ENCODE results near the gene TRANK1.

The TRANK1 gene

DNA sequence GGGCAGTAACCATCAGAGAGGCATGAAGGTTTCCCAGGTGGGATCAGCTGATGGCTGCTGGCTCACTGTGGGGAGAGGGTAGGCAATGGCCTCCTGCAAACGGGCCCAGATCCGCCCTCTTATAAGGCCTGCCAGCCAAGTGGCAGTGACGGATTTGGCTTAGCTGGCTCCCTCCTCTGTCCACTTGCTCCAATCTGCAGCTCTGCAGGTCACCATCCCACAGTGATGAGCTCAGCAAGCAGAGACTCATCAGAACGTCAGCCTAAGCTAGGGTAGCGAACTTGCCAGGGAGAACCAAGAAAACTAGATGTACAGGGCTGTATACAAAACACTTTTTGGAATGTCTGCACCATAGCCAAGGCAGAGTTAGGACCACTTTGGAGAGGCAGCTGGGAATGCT lies 117.7 kb downstream of the TRANK1 start:
- Histone ChIP-seq H3K9ac (ENCODE audit: low read length) (no peak overlapping the region), H3K27ac (ENCODE audit: low read depth, low read length) (no peak overlapping the region), H3K36me3 (ENCODE audit: low read length) (no peaks in the 10 kb centered on the region), H2AFZ (ENCODE audit: low read depth, low read length, severe bottlenecking) (no peak overlapping the region), H3K4me2 (ENCODE audit: low read depth, low read length, poor library complexity, severe bottlenecking) (no peak overlapping the region), H3K27me3 (ENCODE audit: low read length) (no peaks in the 10 kb centered on the region), H3K9me3 (ENCODE audit: insufficient read depth, low read length) (no peaks in the 10 kb centered on the region), H3K79me2 (ENCODE audit: insufficient read depth, low read length) (no peaks in the 10 kb centered on the region), H3K9me2 (replicated peaks; ENCODE audit: insufficient read depth, low read length) (no peaks in the 10 kb centered on the region), H4K20me1 (ENCODE audit: low read depth, low read length) (no peaks in the 10 kb centered on the region), H3K4me3 (ENCODE audit: insufficient read depth, low read length, poor library complexity, severe bottlenecking) (no peak overlapping the region), H3F3A (ENCODE audit: insufficient read depth) (no peaks in the 10 kb centered on the region)
- no peak for TF ChIP-seq EZH2phosphoT487 (conservative IDR thresholded peaks at IDR 0.05; ENCODE audit: low read length)
- TF ChIP-seq, protein P1, sequence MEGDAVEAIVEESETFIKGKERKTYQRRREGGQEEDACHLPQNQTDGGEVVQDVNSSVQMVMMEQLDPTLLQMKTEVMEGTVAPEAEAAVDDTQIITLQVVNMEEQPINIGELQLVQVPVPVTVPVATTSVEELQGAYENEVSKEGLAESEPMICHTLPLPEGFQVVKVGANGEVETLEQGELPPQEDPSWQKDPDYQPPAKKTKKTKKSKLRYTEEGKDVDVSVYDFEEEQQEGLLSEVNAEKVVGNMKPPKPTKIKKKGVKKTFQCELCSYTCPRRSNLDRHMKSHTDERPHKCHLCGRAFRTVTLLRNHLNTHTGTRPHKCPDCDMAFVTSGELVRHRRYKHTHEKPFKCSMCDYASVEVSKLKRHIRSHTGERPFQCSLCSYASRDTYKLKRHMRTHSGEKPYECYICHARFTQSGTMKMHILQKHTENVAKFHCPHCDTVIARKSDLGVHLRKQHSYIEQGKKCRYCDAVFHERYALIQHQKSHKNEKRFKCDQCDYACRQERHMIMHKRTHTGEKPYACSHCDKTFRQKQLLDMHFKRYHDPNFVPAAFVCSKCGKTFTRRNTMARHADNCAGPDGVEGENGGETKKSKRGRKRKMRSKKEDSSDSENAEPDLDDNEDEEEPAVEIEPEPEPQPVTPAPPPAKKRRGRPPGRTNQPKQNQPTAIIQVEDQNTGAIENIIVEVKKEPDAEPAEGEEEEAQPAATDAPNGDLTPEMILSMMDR (IDR thresholded peaks at IDR 0.05; ENCODE audit: insufficient read depth, low read length, poor library complexity, severe bottlenecking): no peak

- no peaks in the 10 kb centered on the region for H4K20me1 ChIP-seq (ENCODE audit: low read depth, low read length)
- no peaks in the 10 kb centered on the region for H3K36me3 ChIP-seq (ENCODE audit: low read length)
- H3K4me2 ChIP-seq (ENCODE audit: low read depth, low read length, poor library complexity, severe bottlenecking): no peak overlapping the region
- H3K9me2 ChIP-seq (replicated peaks; ENCODE audit: insufficient read depth, low read length): no peaks in the 10 kb centered on the region
- H3F3A ChIP-seq (ENCODE audit: insufficient read depth): no peaks in the 10 kb centered on the region
- H3K9ac ChIP-seq (ENCODE audit: low read length): no peak overlapping the region
- no peaks in the 10 kb centered on the region for H3K79me2 ChIP-seq (ENCODE audit: insufficient read depth, low read length)
- TF ChIP-seq, protein P1 (IDR thresholded peaks at IDR 0.05; ENCODE audit: insufficient read depth, low read length, poor library complexity, severe bottlenecking): no peak
- no peak for TF ChIP-seq EZH2phosphoT487 (conservative IDR thresholded peaks at IDR 0.05; ENCODE audit: low read length)
- H3K27me3 ChIP-seq (ENCODE audit: low read length): no peaks in the 10 kb centered on the region
- H2AFZ ChIP-seq (ENCODE audit: low read depth, low read length, severe bottlenecking): no peak overlapping the region
- no peak overlapping the region for H3K27ac ChIP-seq (ENCODE audit: low read depth, low read length)
- H3K9me3 ChIP-seq (ENCODE audit: insufficient read depth, low read length): no peaks in the 10 kb centered on the region
- H3K4me3 ChIP-seq (ENCODE audit: insufficient read depth, low read length, poor library complexity, severe bottlenecking): no peak overlapping the region
These were observed 118.6 kb downstream of the TRANK1 start for GRCh38 chr3:36826240-36826639.

- Histone ChIP-seq H3K27ac (ENCODE audit: low read depth, low read length) (no peak overlapping the region), H3K79me2 (ENCODE audit: insufficient read depth, low read length) (no peaks in the 10 kb centered on the region), H3K27me3 (ENCODE audit: low read length) (no peaks in the 10 kb centered on the region), H3K36me3 (ENCODE audit: low read length) (no peaks in the 10 kb centered on the region), H3K9ac (ENCODE audit: low read length) (no peak overlapping the region), H2AFZ (ENCODE audit: low read depth, low read length, severe bottlenecking) (no peak overlapping the region), H3K4me3 (ENCODE audit: insufficient read depth, low read length, poor library complexity, severe bottlenecking) (no peak overlapping the region), H3K9me2 (replicated peaks; ENCODE audit: insufficient read depth, low read length) (no peaks in the 10 kb centered on the region), H3K9me3 (ENCODE audit: insufficient read depth, low read length) (no peaks in the 10 kb centered on the region), H3K4me2 (ENCODE audit: low read depth, low read length, poor library complexity, severe bottlenecking) (no peak overlapping the region), H4K20me1 (ENCODE audit: low read depth, low read length) (no peaks in the 10 kb centered on the region), H3F3A (ENCODE audit: insufficient read depth) (no peaks in the 10 kb centered on the region)
- TF ChIP-seq, protein P1 (IDR thresholded peaks at IDR 0.05; ENCODE audit: insufficient read depth, low read length, poor library complexity, severe bottlenecking): no peak
- no peak for TF ChIP-seq EZH2phosphoT487 (conservative IDR thresholded peaks at IDR 0.05; ENCODE audit: low read length)
These were observed 120.4 kb downstream of the TRANK1 start for GRCh38 chr3:36824443-36824842.
